MG63 (cell line): ENCODE data around the gene BICDL2. TPM values are rescaled to one million over a fixed set of nuclear protein-coding genes. Genes with fewer than 3 reads are reported as not detected.
"Not testable (repeated sequence)": the region's sequence is repeated elsewhere in the genome, so short reads cannot be mapped to it uniquely, and the experiment has no call there.

ENCODE experiments used
- DNase-seq: peaks from one replicate; pipeline ENCODE4 v3.0.0-alpha.2; 2020
- H3K27me3 ChIP-seq: fragments of 250-450 bp; sonication (Bioruptor Pico); 2 replicates; pipeline ENCODE4 v1.5.1; 2020; ENCODE audit warnings: mild to moderate bottlenecking, moderate library complexity
- H3K36me3 ChIP-seq: fragments of 250-450 bp; sonication (Bioruptor Pico); 2 replicates; pipeline ENCODE4 v1.5.1; 2020; ENCODE audit warnings: mild to moderate bottlenecking, moderate library complexity
- H3K4me3 ChIP-seq: fragments of 250-450 bp; sonication (Bioruptor Pico); 2 replicates; pipeline ENCODE4 v1.5.1; 2020; ENCODE audit warnings: mild to moderate bottlenecking, moderate library complexity
- H3K9me3 ChIP-seq: fragments of 250-450 bp; sonication (Bioruptor Pico); 2 replicates; pipeline ENCODE4 v1.5.1; 2020; ENCODE audit warnings: mild to moderate bottlenecking, moderate library complexity
- total RNA-seq: library from RNA; depleted of rRNA; stranded (reverse); fragments of >200 nt; shearing (Covaris generic); gene quantifications from 2 replicates; pipeline ENCODE4 v1.2.3, GENCODE V29; 2014; ENCODE audit warnings: low replicate concordance

Gene BICDL2
- total RNA-seq, 1 experiment from 2014 or later: not detected

GRCh38 chr16:3069146-3069545 is 32.4 kb upstream of the BICDL2 start:
- not testable (repeated sequence) for H3K36me3 ChIP-seq, H3K27me3 ChIP-seq, H3K4me3 ChIP-seq, DNase-seq, H3K9me3 ChIP-seq

- Histone ChIP-seq H3K9me3 (no peaks in the 10 kb centered on the region), H3K36me3 (no peaks in the 10 kb centered on the region), H3K27me3 (no peaks in the 10 kb centered on the region), H3K4me3 (no peak overlapping the region)
- DNase-seq: no peak
Measured at GRCh38 chr16:3068487-3068886, 31.7 kb upstream of the BICDL2 start.

GRCh38 chr16:3066440-3066748 is 29.6 kb upstream of the BICDL2 start:
- no peak overlapping the region for H3K4me3 ChIP-seq
- H3K9me3 ChIP-seq: no peaks in the 10 kb centered on the region
- no peak for DNase-seq
- no peaks in the 10 kb centered on the region for H3K27me3 ChIP-seq
- no peaks in the 10 kb centered on the region for H3K36me3 ChIP-seq

- no peaks in the 10 kb centered on the region for H3K9me3 ChIP-seq
- no peaks in the 10 kb centered on the region for H3K27me3 ChIP-seq
- no peaks in the 10 kb centered on the region for H3K36me3 ChIP-seq
- no peak for DNase-seq
- no peak overlapping the region for H3K4me3 ChIP-seq
Measured at GRCh38 chr16:3065742-3066439, 29.1 kb upstream of the BICDL2 start.

- H3K9me3 ChIP-seq: no peaks in the 10 kb centered on the region
- no peaks in the 10 kb centered on the region for H3K27me3 ChIP-seq
- no peak within 1 kb of the TSS for H3K4me3 ChIP-seq
- H3K36me3 ChIP-seq: no peaks in the 10 kb centered on the region
- DNase-seq: peak; percentile 70
Measured at GRCh38 chr16:3065069-3065741, 28.5 kb upstream of the BICDL2 start, which contains the start of gene IL32. TSS of gene IL32 (plus strand) at chr16:3065640. CDS start at chr16:3065812, 172 bp downstream.

GRCh38 chr16:3063625-3064386 is 27.1 kb upstream of the BICDL2 start:
- H3K27me3 ChIP-seq: no peaks in the 10 kb centered on the region
- no peaks in the 10 kb centered on the region for H3K36me3 ChIP-seq
- no peaks in the 10 kb centered on the region for H3K9me3 ChIP-seq
- DNase-seq: no peak
- no peak overlapping the region for H3K4me3 ChIP-seq

- no peaks in the 10 kb centered on the region for H3K9me3 ChIP-seq
- no peak overlapping the region for H3K4me3 ChIP-seq
- H3K27me3 ChIP-seq: no peaks in the 10 kb centered on the region
- no peaks in the 10 kb centered on the region; the same call in 1 of the 2 replicates for H3K36me3 ChIP-seq
- no peak for DNase-seq
Measured at GRCh38 chr16:3062553-3062952, 25.8 kb upstream of the BICDL2 start.

GRCh38 chr16:3060339-3061127 is 23.8 kb upstream of the BICDL2 start:
- H3K9me3 ChIP-seq: no peaks in the 10 kb centered on the region
- H3K27me3 ChIP-seq: no peaks in the 10 kb centered on the region
- no peak overlapping the region for H3K4me3 ChIP-seq
- DNase-seq: no peak
- H3K36me3 ChIP-seq: no peaks in the 10 kb centered on the region; the same call in 1 of the 2 replicates

GRCh38 chr16:3059723-3060242 is 23.0 kb upstream of the BICDL2 start:
- no peak for DNase-seq
- no peaks in the 10 kb centered on the region for H3K27me3 ChIP-seq
- H3K4me3 ChIP-seq: peak overlapping the region; percentile 98
- no peaks in the 10 kb centered on the region; the same call in 1 of the 2 replicates for H3K36me3 ChIP-seq
- no peaks in the 10 kb centered on the region for H3K9me3 ChIP-seq

- Histone ChIP-seq H3K27me3 (no peaks in the 10 kb centered on the region), H3K9me3 (no peaks in the 10 kb centered on the region), H3K4me3 (peak overlapping the region; percentile 98), H3K36me3 (no peaks in the 10 kb centered on the region; the same call in 1 of the 2 replicates)
- peak; percentile 93 for DNase-seq
Measured at GRCh38 chr16:3059041-3059722, 22.4 kb upstream of the BICDL2 start.

- Histone ChIP-seq H3K36me3 (no peaks in the 10 kb centered on the region; the same call in 1 of the 2 replicates), H3K27me3 (no peaks in the 10 kb centered on the region), H3K9me3 (no peaks in the 10 kb centered on the region), H3K4me3 (peak overlapping the region; percentile 98)
- no peak for DNase-seq
Measured at GRCh38 chr16:3058139-3059030, 21.6 kb upstream of the BICDL2 start.

- H3K27me3 ChIP-seq: no peaks in the 10 kb centered on the region
- no peaks in the 10 kb centered on the region for H3K9me3 ChIP-seq
- DNase-seq: no peak
- no peak overlapping the region for H3K4me3 ChIP-seq
- H3K36me3 ChIP-seq: no peaks in the 10 kb centered on the region; the same call in 1 of the 2 replicates
Measured at GRCh38 chr16:3057181-3058138, 20.7 kb upstream of the BICDL2 start.

- H3K27me3 ChIP-seq: no peaks in the 10 kb centered on the region
- DNase-seq: no peak
- H3K9me3 ChIP-seq: no peaks in the 10 kb centered on the region
- H3K4me3 ChIP-seq: no peak overlapping the region
- no peaks in the 10 kb centered on the region; the same call in 1 of the 2 replicates for H3K36me3 ChIP-seq
Measured at GRCh38 chr16:3056336-3057180, 19.8 kb upstream of the BICDL2 start.
